Measurements from ENCODE around the gene CERCAM. TPM values are rescaled to one million over a fixed set of nuclear protein-coding genes. Genes with fewer than 3 reads are reported as not detected.
"Not testable (repeated sequence)": the region's sequence is repeated elsewhere in the genome, so short reads cannot be mapped to it uniquely, and the experiment has no call there.

The CERCAM gene
- total RNA-seq, 1 donor from 2014 or later = 47.3 TPM

DNA sequence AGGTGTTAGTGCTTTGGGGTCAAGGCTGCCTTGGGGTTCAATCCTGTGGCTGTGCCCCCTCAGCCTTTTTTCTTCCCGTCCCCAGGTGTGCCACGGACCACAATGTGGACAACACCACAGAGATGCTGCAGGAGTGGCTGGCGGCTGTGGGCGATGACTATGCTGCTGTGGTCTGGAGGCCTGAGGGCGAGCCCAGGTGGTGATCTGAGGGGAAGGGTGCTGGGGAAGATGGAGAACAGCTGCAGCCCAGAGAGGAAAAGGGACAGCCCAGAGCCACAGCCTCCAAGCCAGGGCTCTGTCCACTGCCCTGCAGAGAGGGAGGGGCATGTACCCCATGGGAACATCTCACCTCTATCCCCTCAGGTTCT, 2.1 kb downstream of the CERCAM start:
- Mint-ChIP-seq H3K27me3 (no peaks in the 10 kb centered on the region), H3K36me3 (no peaks in the 10 kb centered on the region), H3K4me3 (peak overlapping the region; percentile 57), H3K27ac (peak overlapping the region; percentile 69), H3K4me1 (ENCODE audit: unreplicated experiment) (no peaks in the 10 kb centered on the region), H3K9me3 (no peaks in the 10 kb centered on the region)
- TF ChIP-seq, protein P1, sequence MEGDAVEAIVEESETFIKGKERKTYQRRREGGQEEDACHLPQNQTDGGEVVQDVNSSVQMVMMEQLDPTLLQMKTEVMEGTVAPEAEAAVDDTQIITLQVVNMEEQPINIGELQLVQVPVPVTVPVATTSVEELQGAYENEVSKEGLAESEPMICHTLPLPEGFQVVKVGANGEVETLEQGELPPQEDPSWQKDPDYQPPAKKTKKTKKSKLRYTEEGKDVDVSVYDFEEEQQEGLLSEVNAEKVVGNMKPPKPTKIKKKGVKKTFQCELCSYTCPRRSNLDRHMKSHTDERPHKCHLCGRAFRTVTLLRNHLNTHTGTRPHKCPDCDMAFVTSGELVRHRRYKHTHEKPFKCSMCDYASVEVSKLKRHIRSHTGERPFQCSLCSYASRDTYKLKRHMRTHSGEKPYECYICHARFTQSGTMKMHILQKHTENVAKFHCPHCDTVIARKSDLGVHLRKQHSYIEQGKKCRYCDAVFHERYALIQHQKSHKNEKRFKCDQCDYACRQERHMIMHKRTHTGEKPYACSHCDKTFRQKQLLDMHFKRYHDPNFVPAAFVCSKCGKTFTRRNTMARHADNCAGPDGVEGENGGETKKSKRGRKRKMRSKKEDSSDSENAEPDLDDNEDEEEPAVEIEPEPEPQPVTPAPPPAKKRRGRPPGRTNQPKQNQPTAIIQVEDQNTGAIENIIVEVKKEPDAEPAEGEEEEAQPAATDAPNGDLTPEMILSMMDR (conservative IDR thresholded peaks at IDR 0.05) = no peak
- no peak for DNase-seq (ENCODE audit: extremely low spot score, unreplicated experiment)

DNA sequence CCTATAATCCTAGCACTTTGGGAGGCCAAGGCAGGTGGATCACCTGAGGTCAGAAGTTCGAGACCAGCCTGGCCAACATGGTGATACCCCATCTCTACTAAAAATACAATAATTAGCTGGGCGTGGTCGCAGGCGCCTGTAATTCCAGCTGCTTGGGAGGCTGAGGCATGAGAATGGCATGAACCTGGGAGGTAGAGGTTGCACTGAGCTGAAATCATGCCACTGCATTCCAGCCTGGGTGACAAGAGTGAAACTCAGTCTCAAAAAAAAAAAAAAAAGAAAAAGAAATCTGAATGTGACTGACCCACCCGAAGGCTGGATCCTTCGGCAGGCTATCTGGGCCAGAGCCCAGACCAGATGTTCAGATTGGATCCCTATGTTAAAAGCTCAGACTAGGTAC, 2.7 kb downstream of the CERCAM start:
- Mint-ChIP-seq H3K4me3 (peak overlapping the region; percentile 45), H3K27ac (peak overlapping the region; percentile 69)
- H3K4me1 Mint-ChIP-seq (ENCODE audit: unreplicated experiment); H3K36me3 Mint-ChIP-seq; H3K9me3 Mint-ChIP-seq; DNase-seq (ENCODE audit: extremely low spot score, unreplicated experiment); H3K27me3 Mint-ChIP-seq: not testable (repeated sequence)

DNA sequence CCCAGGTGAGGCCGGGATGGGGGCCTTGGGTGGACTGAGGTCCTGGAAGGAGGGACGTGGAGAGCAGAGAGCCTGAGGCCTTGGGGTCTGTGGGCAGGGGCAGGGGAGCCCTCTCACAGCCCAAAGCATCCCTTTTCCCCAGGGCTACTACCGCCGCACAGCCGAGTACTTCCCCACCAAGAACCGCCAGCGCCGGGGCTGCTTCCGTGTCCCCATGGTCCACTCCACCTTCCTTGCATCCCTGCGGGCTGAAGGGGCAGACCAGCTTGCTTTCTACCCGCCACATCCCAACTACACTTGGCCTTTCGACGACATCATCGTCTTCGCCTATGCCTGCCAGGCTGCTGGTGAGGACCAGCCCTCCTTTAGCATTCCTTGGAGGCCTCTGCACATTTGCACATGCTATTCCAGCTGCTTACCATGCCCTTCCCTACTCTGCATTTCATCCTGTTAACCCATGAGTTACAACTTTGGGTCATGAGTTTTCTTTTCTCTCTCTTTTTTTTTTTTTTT, 3.7 kb downstream of the CERCAM start:
- no peak for DNase-seq (ENCODE audit: extremely low spot score, unreplicated experiment)
- H3K9me3 Mint-ChIP-seq = no peaks in the 10 kb centered on the region
- H3K27ac Mint-ChIP-seq = no peak overlapping the region
- H3K27me3 Mint-ChIP-seq = no peaks in the 10 kb centered on the region
- H3K4me1 Mint-ChIP-seq (ENCODE audit: unreplicated experiment) = no peaks in the 10 kb centered on the region
- H3K36me3 Mint-ChIP-seq = no peaks in the 10 kb centered on the region
- TF ChIP-seq, protein P1 (conservative IDR thresholded peaks at IDR 0.05) = no peak
- no peak overlapping the region for H3K4me3 Mint-ChIP-seq

DNA sequence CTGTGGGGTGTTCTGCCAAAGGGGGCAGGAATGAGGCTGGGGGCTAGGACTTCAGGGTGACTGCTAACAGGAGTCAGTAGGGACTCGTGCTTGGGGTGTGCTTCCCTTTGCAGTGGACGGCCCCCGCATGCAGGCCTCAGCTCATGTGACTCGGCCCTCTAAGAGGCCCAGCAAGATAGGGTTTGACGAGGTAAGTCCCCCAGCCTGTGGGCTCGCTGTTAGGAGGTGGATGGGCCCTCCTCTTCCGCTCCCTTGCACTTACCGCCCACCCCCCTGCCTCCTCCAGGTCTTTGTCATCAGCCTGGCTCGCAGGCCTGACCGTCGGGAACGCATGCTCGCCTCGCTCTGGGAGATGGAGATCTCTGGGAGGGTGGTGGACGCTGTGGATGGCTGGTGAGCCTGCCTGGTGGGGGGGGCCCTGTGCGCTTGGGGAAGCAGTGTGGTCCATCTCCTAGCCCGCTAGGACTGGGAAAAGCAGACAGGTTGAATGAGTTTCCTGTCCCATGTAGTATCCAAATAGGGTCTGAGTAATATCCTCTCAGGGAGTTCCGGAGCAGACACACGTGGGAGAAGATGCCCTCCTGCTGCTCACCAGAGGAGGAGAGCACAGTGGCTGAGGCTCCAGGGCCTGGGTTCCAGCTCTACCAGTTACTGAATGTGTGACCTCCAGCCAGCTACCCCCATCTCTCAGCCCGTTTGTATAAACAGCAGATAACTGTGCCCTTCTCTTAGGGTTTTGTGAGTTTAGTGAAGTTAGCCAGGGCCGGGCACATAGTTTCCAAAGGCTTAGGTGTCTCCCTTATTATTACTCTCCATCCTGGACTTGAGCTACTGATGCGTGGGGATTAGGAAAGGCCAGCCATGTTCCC, 8.2 kb downstream of the CERCAM start:
- Mint-ChIP-seq H3K9me3 (no peaks in the 10 kb centered on the region), H3K27me3 (no peaks in the 10 kb centered on the region), H3K4me3 (no peak overlapping the region), H3K36me3 (no peaks in the 10 kb centered on the region), H3K4me1 (ENCODE audit: unreplicated experiment) (no peaks in the 10 kb centered on the region), H3K27ac (no peak overlapping the region)
- no peak for DNase-seq (ENCODE audit: extremely low spot score, unreplicated experiment)
- TF ChIP-seq, protein P1 (conservative IDR thresholded peaks at IDR 0.05) = no peak

DNA sequence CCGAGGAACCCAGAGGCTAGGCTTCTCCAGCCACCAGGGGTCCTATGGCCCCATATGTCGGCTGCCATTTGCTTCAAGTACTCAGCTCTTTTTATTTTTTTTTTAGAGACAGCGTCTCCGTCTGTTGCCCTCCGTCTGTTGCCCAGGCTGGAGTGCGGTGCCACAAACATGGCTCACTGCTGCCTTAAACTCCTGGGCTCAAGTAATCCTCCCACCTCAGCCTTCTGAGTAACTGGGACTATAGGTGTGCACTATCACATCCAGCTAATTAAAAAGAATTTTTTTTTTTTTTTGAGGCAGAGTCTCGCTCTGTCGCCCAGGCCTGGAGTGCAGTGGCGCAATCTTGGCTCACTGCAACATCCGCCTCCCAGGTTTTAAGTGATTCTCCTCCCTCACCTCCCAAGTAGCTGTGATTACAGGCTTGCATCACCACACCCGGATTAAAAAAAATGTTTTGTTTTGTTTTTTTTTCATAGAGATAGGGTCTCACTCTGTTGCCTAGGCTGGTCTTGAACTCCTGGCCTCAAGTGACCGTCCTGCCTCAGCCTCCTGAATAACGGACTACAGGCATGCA, 8.9 kb downstream of the CERCAM start:
- TF ChIP-seq, protein P1 (conservative IDR thresholded peaks at IDR 0.05) = no peak
- H3K27me3 Mint-ChIP-seq = no peaks in the 10 kb centered on the region
- no peaks in the 10 kb centered on the region for H3K36me3 Mint-ChIP-seq

DNA sequence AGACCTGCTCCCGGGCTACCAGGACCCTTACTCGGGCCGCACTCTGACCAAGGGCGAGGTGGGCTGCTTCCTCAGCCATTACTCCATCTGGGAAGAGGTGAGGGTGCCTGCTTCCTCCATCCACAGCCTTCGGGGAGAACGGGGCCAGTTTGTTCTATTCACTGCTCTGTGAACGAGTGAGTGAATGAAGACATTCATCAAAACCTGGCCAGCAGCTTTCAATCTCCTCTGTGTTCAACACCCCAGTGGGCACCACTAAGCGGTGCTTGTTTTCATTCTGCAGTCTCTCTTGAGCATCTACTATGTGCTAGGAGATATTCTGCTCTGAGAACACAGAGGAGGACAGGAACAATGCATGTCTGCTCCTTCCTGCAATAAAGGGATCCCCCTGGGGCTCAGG, 10.6 kb downstream of the CERCAM start:
- no peak overlapping the region for H3K4me3 Mint-ChIP-seq
- no peak overlapping the region for H3K27ac Mint-ChIP-seq
- no peaks in the 10 kb centered on the region for H3K27me3 Mint-ChIP-seq
- no peak for DNase-seq (ENCODE audit: extremely low spot score, unreplicated experiment)
- H3K36me3 Mint-ChIP-seq = no peaks in the 10 kb centered on the region
- no peaks in the 10 kb centered on the region for H3K4me1 Mint-ChIP-seq (ENCODE audit: unreplicated experiment)
- TF ChIP-seq, protein P1 (conservative IDR thresholded peaks at IDR 0.05) = no peak
- no peaks in the 10 kb centered on the region for H3K9me3 Mint-ChIP-seq

More for the DNA sequence above, 8.9 kb downstream of the CERCAM start:
- Mint-ChIP-seq H3K9me3 (no peaks in the 10 kb centered on the region), H3K27ac (no peak overlapping the region), H3K4me1 (ENCODE audit: unreplicated experiment) (no peaks in the 10 kb centered on the region), H3K4me3 (no peak overlapping the region)
- DNase-seq (ENCODE audit: extremely low spot score, unreplicated experiment) = no peak

Measured in type B pancreatic cell (in vitro differentiated cells).